Ishikawa (cell line): ENCODE data around the gene RBM25.

ENCODE experiments used
- CEBPB ChIP-seq: IDR thresholded peaks from 2 replicates; pipeline ENCODE4 v1.6.1; 2012
- CREB1 ChIP-seq: IDR thresholded peaks from 2 replicates; pipeline ENCODE4 v1.6.1; 2012; ENCODE audit warnings: low read depth
- EGR1 ChIP-seq: IDR thresholded peaks from 2 replicates; pipeline ENCODE4 v1.6.1; 2012
- EP300 ChIP-seq: IDR thresholded peaks from 2 replicates; pipeline ENCODE4 v1.6.1; 2012; ENCODE audit warnings: borderline replicate concordance
- FOXM1 ChIP-seq: IDR thresholded peaks from 2 replicates; pipeline ENCODE4 v1.6.1; 2012; ENCODE audit warnings: low read depth, borderline replicate concordance
- NFIC ChIP-seq: IDR thresholded peaks from 2 replicates; pipeline ENCODE4 v1.6.1; 2012
- RAD21 ChIP-seq: IDR thresholded peaks from 2 replicates; pipeline ENCODE4 v1.6.1; 2012; ENCODE audit warnings: low read depth
- TAF1 ChIP-seq: IDR thresholded peaks from 2 replicates; pipeline ENCODE4 v1.6.1; 2012; ENCODE audit warnings: low read depth, mild to moderate bottlenecking
- TCF12 ChIP-seq: IDR thresholded peaks from 2 replicates; pipeline ENCODE4 v1.6.1; 2012; ENCODE audit warnings: low read depth
- TEAD4 ChIP-seq: IDR thresholded peaks from 2 replicates; pipeline ENCODE4 v1.6.1; 2012
- YY1 ChIP-seq: IDR thresholded peaks from 2 replicates; pipeline ENCODE4 v1.6.1; 2012; ENCODE audit warnings: low read depth
- ZBTB7A ChIP-seq: IDR thresholded peaks from 2 replicates; pipeline ENCODE4 v1.6.1; 2012; ENCODE audit warnings: low read depth
- TF ChIP-seq, protein P1 (sequence below): IDR thresholded peaks from 2 replicates; pipeline ENCODE4 v1.6.1; 2012; ENCODE audit warnings: low read depth, mild to moderate bottlenecking
- TF ChIP-seq, protein P2 (sequence below): IDR thresholded peaks from 2 replicates; pipeline ENCODE4 v1.6.1; 2012
- TF ChIP-seq, protein P3 (sequence below): IDR thresholded peaks from 2 replicates; pipeline ENCODE4 v1.6.1; 2012

RBM25 gene

DNA sequence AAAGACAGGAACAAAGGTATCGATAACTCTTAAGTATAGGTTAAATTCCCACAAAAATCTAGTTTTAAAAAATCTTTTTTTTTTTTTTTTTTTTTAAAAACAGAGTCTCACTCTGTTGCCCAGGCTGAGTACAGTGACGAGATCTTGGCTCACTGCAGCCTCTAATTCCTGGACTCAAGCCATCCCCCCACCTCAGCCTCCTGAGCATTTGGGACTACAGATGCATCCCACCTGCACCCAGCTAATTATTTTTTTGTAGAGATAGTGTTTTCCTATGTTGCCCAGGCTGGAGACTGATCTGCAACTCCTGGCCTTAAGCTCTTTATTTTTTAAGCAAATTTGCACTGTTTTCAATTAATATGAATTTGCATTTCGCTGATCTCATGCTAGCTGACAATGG is 87.8 kb downstream of the RBM25 start:
- TF ChIP-seq RAD21 (no peak), EP300 (no peak), CREB1 (no peak), NFIC (no peak), EGR1 (no peak), FOXM1 (no peak), ZBTB7A (no peak), TEAD4 (no peak), CEBPB (no peak), YY1 (no peak), TAF1 (no peak), TCF12 (no peak)
- TF ChIP-seq, protein P1, sequence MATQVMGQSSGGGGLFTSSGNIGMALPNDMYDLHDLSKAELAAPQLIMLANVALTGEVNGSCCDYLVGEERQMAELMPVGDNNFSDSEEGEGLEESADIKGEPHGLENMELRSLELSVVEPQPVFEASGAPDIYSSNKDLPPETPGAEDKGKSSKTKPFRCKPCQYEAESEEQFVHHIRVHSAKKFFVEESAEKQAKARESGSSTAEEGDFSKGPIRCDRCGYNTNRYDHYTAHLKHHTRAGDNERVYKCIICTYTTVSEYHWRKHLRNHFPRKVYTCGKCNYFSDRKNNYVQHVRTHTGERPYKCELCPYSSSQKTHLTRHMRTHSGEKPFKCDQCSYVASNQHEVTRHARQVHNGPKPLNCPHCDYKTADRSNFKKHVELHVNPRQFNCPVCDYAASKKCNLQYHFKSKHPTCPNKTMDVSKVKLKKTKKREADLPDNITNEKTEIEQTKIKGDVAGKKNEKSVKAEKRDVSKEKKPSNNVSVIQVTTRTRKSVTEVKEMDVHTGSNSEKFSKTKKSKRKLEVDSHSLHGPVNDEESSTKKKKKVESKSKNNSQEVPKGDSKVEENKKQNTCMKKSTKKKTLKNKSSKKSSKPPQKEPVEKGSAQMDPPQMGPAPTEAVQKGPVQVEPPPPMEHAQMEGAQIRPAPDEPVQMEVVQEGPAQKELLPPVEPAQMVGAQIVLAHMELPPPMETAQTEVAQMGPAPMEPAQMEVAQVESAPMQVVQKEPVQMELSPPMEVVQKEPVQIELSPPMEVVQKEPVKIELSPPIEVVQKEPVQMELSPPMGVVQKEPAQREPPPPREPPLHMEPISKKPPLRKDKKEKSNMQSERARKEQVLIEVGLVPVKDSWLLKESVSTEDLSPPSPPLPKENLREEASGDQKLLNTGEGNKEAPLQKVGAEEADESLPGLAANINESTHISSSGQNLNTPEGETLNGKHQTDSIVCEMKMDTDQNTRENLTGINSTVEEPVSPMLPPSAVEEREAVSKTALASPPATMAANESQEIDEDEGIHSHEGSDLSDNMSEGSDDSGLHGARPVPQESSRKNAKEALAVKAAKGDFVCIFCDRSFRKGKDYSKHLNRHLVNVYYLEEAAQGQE = no peak
- TF ChIP-seq, protein P2, sequence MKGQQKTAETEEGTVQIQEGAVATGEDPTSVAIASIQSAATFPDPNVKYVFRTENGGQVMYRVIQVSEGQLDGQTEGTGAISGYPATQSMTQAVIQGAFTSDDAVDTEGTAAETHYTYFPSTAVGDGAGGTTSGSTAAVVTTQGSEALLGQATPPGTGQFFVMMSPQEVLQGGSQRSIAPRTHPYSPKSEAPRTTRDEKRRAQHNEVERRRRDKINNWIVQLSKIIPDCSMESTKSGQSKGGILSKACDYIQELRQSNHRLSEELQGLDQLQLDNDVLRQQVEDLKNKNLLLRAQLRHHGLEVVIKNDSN = no peak
- TF ChIP-seq, protein P3, sequence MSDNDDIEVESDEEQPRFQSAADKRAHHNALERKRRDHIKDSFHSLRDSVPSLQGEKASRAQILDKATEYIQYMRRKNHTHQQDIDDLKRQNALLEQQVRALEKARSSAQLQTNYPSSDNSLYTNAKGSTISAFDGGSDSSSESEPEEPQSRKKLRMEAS = no peak

DNA sequence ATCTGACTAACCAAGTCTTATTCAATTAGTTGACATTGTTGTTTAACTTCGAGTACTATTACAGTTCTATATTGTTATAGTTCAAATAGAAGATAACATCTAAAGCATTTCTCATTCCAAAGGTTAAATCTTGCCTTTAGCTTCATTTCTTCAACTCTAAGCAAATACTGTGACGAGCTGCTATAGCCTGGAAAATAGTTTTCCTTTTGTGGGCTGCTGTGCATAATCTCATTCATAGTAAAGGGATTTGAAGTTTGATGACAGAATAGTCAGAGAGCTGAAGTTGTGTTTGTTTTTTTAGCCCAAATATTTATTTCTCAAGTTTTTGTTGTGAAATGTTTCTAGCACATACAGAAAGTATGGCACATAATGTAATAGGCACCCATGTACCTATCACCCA is 91.4 kb downstream of the RBM25 start:
- no peak for TF ChIP-seq NFIC
- no peak for TF ChIP-seq CEBPB
- TF ChIP-seq RAD21 = no peak
- TF ChIP-seq TAF1 = no peak
- TF ChIP-seq YY1 = no peak
- TF ChIP-seq EGR1 = no peak
- TF ChIP-seq, protein P3 = no peak
- no peak for TF ChIP-seq FOXM1
- TF ChIP-seq, protein P2 = no peak
- no peak for TF ChIP-seq EP300
- TF ChIP-seq ZBTB7A = no peak
- no peak for TF ChIP-seq CREB1
- no peak for TF ChIP-seq TCF12
- TF ChIP-seq, protein P1 = no peak
- no peak for TF ChIP-seq TEAD4

DNA sequence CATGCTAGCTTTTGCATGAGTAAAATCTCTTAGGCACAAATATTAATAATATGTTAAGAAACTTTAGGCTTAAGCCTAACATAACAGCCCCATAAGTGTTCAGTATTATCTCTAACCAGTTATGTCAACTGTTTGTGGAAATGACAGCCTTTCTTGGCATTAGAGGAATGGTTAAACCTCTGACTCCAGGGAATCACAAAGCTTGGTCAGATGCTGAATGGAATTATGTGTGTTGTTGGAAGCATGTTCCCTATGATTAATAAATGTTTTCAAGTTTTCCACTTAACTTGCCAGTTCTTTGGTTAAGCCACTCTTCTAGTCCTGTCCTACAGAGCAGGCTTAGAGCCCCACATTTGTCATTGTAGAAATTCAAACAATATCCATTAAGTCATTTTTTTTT is 94.9 kb downstream of the RBM25 start:
- TF ChIP-seq, protein P2 = no peak
- TF ChIP-seq EGR1 (no peak), YY1 (no peak), TCF12 (no peak), EP300 (no peak)

DNA sequence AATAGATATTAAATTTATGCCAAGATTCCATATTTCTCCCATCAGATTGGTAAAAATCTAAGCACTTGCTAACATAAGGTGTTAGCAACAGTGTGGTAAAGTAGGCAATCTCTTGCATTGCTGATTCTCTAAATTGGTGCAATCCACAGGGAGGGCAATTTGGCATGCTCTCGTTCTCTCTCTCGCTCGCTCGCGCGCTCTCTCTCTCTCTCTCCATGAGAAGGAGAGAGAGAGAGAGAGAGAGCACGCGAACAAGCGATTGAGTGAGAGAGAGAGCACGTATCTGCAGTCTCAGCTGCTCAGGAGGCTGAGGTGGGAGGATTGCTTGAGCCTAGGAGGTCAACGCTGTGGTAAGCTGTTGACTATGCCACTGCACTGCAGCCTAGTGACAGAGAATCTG is 103.9 kb downstream of the RBM25 start:
- TF ChIP-seq CREB1 = no peak
- TF ChIP-seq FOXM1 = no peak
- no peak for TF ChIP-seq RAD21
- TF ChIP-seq, protein P1 = no peak
- TF ChIP-seq EGR1 = no peak
- no peak for TF ChIP-seq NFIC
- TF ChIP-seq, protein P2 = no peak
- TF ChIP-seq TEAD4 = no peak
- no peak for TF ChIP-seq ZBTB7A
- TF ChIP-seq CEBPB = no peak
- no peak for TF ChIP-seq TAF1
- TF ChIP-seq, protein P3 = no peak
- TF ChIP-seq TCF12 = no peak
